OCI-M2 (cell line): ENCODE data around the gene ARAP1.

Experiments used
- DNase-seq: peaks from one replicate; lab custom pipeline; 2025; ENCODE audit not compliant: unreplicated experiment; lab: John Stamatoyannopoulos, UW

Gene ARAP1

GRCh38 chr11:72744474-72744873 is 7.7 kb downstream of the ARAP1 start:
- DNase-seq = no peak

GRCh38 chr11:72743321-72744221 is 8.6 kb downstream of the ARAP1 start:
- DNase-seq = no peak

- DNase-seq = no peak
Observed at GRCh38 chr11:72742513-72743320, 9.5 kb downstream of the ARAP1 start.

GRCh38 chr11:72741849-72742512 is 10.2 kb downstream of the ARAP1 start:
- DNase-seq = no peak

GRCh38 chr11:72741429-72741833 is 10.8 kb downstream of the ARAP1 start:
- DNase-seq = no peak

- DNase-seq = no peak
Observed at GRCh38 chr11:72740562-72741428, 11.4 kb downstream of the ARAP1 start.

- no peak for DNase-seq
Observed at GRCh38 chr11:72740060-72740424, 12.2 kb downstream of the ARAP1 start.

GRCh38 chr11:72739240-72740059 is 12.8 kb downstream of the ARAP1 start:
- no peak for DNase-seq

- no peak for DNase-seq
Observed at GRCh38 chr11:72738199-72739141, 13.7 kb downstream of the ARAP1 start.

- no peak for DNase-seq
Observed at GRCh38 chr11:72737336-72737735, 14.9 kb downstream of the ARAP1 start.

- DNase-seq = no peak
Observed at GRCh38 chr11:72736452-72737069, 15.6 kb downstream of the ARAP1 start.

GRCh38 chr11:72735495-72736027 is 16.6 kb downstream of the ARAP1 start:
- no peak for DNase-seq

- no peak for DNase-seq
Observed at GRCh38 chr11:72732329-72732728, 19.9 kb downstream of the ARAP1 start.

- DNase-seq = no peak
Observed at GRCh38 chr11:72730737-72731136, 21.5 kb downstream of the ARAP1 start.

GRCh38 chr11:72730243-72730642 is 22.0 kb downstream of the ARAP1 start:
- no peak for DNase-seq

GRCh38 chr11:72727521-72727920 is 24.7 kb downstream of the ARAP1 start:
- no peak for DNase-seq

- no peak for DNase-seq
Observed at GRCh38 chr11:72726266-72727220, 25.7 kb downstream of the ARAP1 start.
